Transverse colon (tissue), 4 donors: ENCODE results near the gene LEP.

Experiments used
- CTCF ChIP-seq, 5 experiments: fragments of 200-600 bp in 3 of 5; fragments of 450-650 bp in 2 of 5; sonication (generic) in 3 of 5; IDR thresholded peaks; 1 replicate in 2 of 5; 2 replicates in 3 of 5; pipeline ENCODE4 v1.5.1; 2016 to 2017; ENCODE audit warnings: antibody characterized with exemption in 5 of 5, inconsistent platforms in 3 of 5, mild to moderate bottlenecking in 2 of 5, moderate library complexity in 1 of 5
- EP300 ChIP-seq: sonication (generic); formaldehyde crosslinking; IDR thresholded peaks from one replicate; pipeline ENCODE4 v1.6.1; 2017; ENCODE audit warnings: antibody characterized with exemption, low read depth
- POLR2A ChIP-seq: fragments of 450-650 bp; IDR thresholded peaks from one replicate; pipeline ENCODE4 v1.6.1; 2016; ENCODE audit warnings: antibody characterized with exemption, mild to moderate bottlenecking, moderate library complexity
- POLR2AphosphoS5 ChIP-seq, 3 donors: sonication (generic); formaldehyde crosslinking; IDR thresholded peaks; one replicate each; pipeline ENCODE4 v1.6.1; 2016; ENCODE audit warnings: antibody characterized with exemption in 3 of 3

GRCh38 chr7:128299109-128299607, 58.1 kb downstream of the LEP start:
- TF ChIP-seq EP300 (no peak), CTCF (IDR thresholded peaks at IDR 0.05) (no peak), POLR2A (no peak), POLR2AphosphoS5 (IDR thresholded peaks at IDR 0.05) (no peak)
